ENCODE results near the gene NEK6. TPM values are rescaled to one million over a fixed set of nuclear protein-coding genes. Genes with fewer than 3 reads are reported as not detected.

The NEK6 gene
- total RNA-seq, 2 donors from 2014 or later, result 15.5 to 23.6 TPM

DNA sequence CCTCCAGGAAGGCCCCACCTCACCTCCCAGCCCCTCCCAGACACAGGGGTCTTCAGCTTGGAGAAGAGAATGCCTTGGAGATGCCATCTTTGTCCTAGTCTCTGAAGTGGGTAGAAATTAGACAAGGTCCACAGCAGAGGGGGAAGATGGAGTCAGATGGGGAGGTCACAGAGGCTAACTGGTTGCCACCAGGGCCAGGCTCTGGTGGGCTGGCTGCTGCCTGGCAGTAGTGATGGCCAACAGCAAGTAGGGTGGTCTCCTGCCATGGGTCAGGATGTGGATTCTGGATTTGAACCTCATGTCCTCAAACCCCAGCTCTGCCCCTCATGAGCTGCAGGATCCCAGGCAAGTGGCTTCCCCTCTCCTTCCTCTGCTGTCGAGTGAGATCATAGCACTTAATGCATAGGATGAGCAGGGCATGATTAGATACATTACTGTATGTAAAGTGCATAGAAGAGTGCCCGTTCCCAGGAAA is 38.7 kb upstream of the NEK6 start:
- intact Hi-C loops (cut with DNase I), result no loop called here
- H3K4me3 ChIP-seq, result no peak overlapping the region
- H3K36me3 ChIP-seq (replicated peaks in 1 of 2; ENCODE audit: insufficient read depth in 1 of 2, low read depth in 2 of 2), result no peaks in the 10 kb centered on the region
- no peaks in the 10 kb centered on the region for H3K27me3 ChIP-seq
- peak overlapping the region in 2 of 4 donors; percentile 41 to 78 for H3K27ac ChIP-seq
- TF ChIP-seq, protein P1, sequence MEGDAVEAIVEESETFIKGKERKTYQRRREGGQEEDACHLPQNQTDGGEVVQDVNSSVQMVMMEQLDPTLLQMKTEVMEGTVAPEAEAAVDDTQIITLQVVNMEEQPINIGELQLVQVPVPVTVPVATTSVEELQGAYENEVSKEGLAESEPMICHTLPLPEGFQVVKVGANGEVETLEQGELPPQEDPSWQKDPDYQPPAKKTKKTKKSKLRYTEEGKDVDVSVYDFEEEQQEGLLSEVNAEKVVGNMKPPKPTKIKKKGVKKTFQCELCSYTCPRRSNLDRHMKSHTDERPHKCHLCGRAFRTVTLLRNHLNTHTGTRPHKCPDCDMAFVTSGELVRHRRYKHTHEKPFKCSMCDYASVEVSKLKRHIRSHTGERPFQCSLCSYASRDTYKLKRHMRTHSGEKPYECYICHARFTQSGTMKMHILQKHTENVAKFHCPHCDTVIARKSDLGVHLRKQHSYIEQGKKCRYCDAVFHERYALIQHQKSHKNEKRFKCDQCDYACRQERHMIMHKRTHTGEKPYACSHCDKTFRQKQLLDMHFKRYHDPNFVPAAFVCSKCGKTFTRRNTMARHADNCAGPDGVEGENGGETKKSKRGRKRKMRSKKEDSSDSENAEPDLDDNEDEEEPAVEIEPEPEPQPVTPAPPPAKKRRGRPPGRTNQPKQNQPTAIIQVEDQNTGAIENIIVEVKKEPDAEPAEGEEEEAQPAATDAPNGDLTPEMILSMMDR (IDR thresholded peaks at IDR 0.05), result no peak
- no peak for TF ChIP-seq POLR2A (IDR thresholded peaks at IDR 0.05)
- ATAC-seq (no peak), DNase-seq (no peak)
- H3K4me1 ChIP-seq, result peaks cover 63% of the 10 kb centered on the region
- WGBS, 2 donors, result 82 to 83% methylated on average over 1 to 2 of the region's 2 CpGs
- no peaks in the 10 kb centered on the region for H3K9me3 ChIP-seq

DNA sequence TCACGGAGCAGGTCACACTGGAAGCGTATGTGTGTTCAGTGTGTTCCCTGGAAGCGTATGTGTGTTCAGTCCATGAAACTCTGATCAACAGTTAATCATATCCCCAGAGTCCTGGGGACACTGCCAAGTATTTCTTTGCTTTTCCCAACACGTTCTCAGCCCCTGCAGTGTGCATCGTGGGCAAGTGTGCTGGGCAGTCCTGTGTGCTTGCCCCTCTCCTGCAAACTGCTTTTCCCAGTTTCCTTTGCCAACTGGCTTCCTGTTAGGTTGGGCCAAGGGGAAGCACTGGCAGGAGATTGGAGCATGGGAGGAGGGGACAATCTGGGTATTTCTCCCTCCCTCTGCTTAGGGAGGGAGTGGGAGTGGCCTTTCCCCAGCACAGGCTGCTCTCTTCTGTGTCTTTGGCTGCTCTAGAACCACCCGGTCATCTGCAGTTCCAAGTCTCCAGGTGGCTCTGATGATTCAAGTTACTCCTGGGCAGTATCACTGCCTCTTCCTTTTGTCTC is 36.8 kb upstream of the NEK6 start:
- Histone ChIP-seq H3K27ac (peak overlapping the region; percentile 76 to 92 (median 79)), H3K36me3 (replicated peaks in 1 of 2; ENCODE audit: insufficient read depth in 1 of 2, low read depth in 2 of 2) (no peaks in the 10 kb centered on the region), H3K27me3 (no peaks in the 10 kb centered on the region), H3K9me3 (no peaks in the 10 kb centered on the region), H3K4me1 (peaks cover 65% of the 10 kb centered on the region), H3K4me3 (no peak overlapping the region)
- peak; percentile 75 to 94 (median 86) for DNase-seq
- intact Hi-C loops (cut with DNase I), result no loop called here
- ATAC-seq, result peak; percentile 82
- 4 to 13% methylated on average over 4 to 6 of the region's 6 CpGs for WGBS, 2 donors
- TF ChIP-seq, protein P1 (IDR thresholded peaks at IDR 0.05), result no peak
- peak in 2 of 3 donors; percentile 41 to 53 for TF ChIP-seq POLR2A (IDR thresholded peaks at IDR 0.05)

DNA sequence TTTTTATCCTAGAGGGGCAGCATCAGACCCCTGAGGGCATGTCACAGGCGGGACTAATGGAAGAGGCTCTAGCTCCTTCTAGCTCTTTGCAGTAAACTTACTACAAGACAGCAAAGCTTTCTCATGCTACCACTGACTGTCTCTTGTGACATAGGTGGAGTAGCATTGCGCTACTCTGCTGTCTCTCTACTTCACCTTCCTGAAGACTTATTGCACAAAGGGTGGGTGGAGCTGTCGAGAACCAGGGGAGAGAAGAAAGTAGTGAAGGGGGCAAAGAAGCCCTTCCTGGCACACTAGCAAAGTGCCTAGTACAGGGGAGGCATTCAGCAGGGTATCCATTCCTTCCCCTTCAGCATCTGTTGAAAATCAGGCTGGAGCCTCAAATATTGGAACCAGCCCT is 36.1 kb upstream of the NEK6 start:
- H3K27ac ChIP-seq, result peak overlapping the region; percentile 76 to 92 (median 79)
- intact Hi-C loops (cut with DNase I), result no loop called here

DNA sequence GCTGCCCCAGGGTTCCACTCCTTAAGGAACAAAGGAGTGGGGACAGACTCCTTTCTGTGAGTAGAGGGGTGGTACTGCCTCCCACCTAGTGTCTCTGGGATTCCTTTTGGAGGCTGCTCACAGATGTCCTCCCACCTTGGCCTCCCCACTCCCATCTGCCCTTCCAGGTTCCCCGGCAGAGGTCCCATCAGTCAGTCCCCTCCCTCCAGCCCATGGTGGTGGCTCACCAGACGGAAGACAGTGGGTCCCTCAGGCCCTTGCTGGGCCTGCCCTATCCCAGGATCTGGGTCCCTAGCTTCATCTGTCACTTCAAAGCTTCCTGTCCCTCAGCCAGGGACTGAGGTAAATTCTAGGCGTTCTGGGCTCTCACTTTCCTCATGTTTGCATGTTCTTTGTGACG is 35.6 kb upstream of the NEK6 start:
- Histone ChIP-seq H3K4me3 (no peak overlapping the region), H3K9me3 (no peaks in the 10 kb centered on the region), H3K27me3 (no peaks in the 10 kb centered on the region), H3K4me1 (peaks cover 65% of the 10 kb centered on the region), H3K27ac (peak overlapping the region; percentile 76 to 92 (median 79)), H3K36me3 (replicated peaks in 1 of 2; ENCODE audit: insufficient read depth in 1 of 2, low read depth in 2 of 2) (no peaks in the 10 kb centered on the region)
- no peak for DNase-seq
- intact Hi-C loops (cut with DNase I), result no loop called here
- ATAC-seq, result no peak
- 84 to 100% methylated on average over 2 to 4 of the region's 4 CpGs for WGBS, 2 donors
- no peak for TF ChIP-seq POLR2A (IDR thresholded peaks at IDR 0.05)
- TF ChIP-seq, protein P1 (IDR thresholded peaks at IDR 0.05), result no peak

More for the DNA sequence above, 36.1 kb upstream of the NEK6 start:
- peaks cover 65% of the 10 kb centered on the region for H3K4me1 ChIP-seq
- no peaks in the 10 kb centered on the region for H3K27me3 ChIP-seq
- no peak for ATAC-seq
- no peak overlapping the region for H3K4me3 ChIP-seq
- TF ChIP-seq, protein P1 (IDR thresholded peaks at IDR 0.05), result no peak
- TF ChIP-seq POLR2A (IDR thresholded peaks at IDR 0.05), result no peak
- H3K36me3 ChIP-seq (replicated peaks in 1 of 2; ENCODE audit: insufficient read depth in 1 of 2, low read depth in 2 of 2), result no peaks in the 10 kb centered on the region
- 83 to 93% methylated on average over 3 of the region's 3 CpGs for WGBS, 2 donors
- no peak for DNase-seq
- H3K9me3 ChIP-seq, result no peaks in the 10 kb centered on the region

Data from body of pancreas (tissue), 4 donors.